Measurements from ENCODE around the gene C17orf113.

- TF ChIP-seq, protein P1, sequence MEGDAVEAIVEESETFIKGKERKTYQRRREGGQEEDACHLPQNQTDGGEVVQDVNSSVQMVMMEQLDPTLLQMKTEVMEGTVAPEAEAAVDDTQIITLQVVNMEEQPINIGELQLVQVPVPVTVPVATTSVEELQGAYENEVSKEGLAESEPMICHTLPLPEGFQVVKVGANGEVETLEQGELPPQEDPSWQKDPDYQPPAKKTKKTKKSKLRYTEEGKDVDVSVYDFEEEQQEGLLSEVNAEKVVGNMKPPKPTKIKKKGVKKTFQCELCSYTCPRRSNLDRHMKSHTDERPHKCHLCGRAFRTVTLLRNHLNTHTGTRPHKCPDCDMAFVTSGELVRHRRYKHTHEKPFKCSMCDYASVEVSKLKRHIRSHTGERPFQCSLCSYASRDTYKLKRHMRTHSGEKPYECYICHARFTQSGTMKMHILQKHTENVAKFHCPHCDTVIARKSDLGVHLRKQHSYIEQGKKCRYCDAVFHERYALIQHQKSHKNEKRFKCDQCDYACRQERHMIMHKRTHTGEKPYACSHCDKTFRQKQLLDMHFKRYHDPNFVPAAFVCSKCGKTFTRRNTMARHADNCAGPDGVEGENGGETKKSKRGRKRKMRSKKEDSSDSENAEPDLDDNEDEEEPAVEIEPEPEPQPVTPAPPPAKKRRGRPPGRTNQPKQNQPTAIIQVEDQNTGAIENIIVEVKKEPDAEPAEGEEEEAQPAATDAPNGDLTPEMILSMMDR (IDR thresholded peaks at IDR 0.05), result no peak
- TF ChIP-seq POLR2A (IDR thresholded peaks at IDR 0.05) (no peak), EP300 (IDR thresholded peaks at IDR 0.05) (no peak)
Observed at GRCh38 chr17:42058063-42058462, 7.7 kb upstream of the C17orf113 start.
